Smooth muscle cell (in vitro differentiated cells): Measurements from ENCODE around the gene DUSP23. TPM values are rescaled to one million over a fixed set of nuclear protein-coding genes. Genes with fewer than 3 reads are reported as not detected.

Source experiments
- DNase-seq: peaks from one replicate; lab custom pipeline; 2025; ENCODE audit not compliant: unreplicated experiment; lab: John Stamatoyannopoulos, UW
- H2AFZ ChIP-seq: fragments of 200-600 bp; sonication (generic); 2 replicates; pipeline ENCODE4 v1.6.0; 2016; ENCODE audit warnings: antibody characterized with exemption, low read depth, mild to moderate bottlenecking
- H3F3A ChIP-seq: fragments of 200-600 bp; sonication (generic); 2 replicates; pipeline ENCODE4 v1.6.0; 2017; ENCODE audit warnings: antibody characterized with exemption, low read depth
- H3K27ac ChIP-seq: fragments of 200-600 bp; sonication (generic); 2 replicates; pipeline ENCODE4 v1.5.1; 2016; ENCODE audit warnings: low read depth, mild to moderate bottlenecking
- H3K27me3 ChIP-seq: fragments of 200-600 bp; sonication (generic); 2 replicates; pipeline ENCODE4 v1.6.1; 2016; ENCODE audit warnings: low read depth, mild to moderate bottlenecking
- H3K36me3 ChIP-seq: fragments of 200-600 bp; sonication (generic); 2 replicates; pipeline ENCODE4 v1.5.1; 2016; ENCODE audit warnings: low read depth
- H3K4me1 ChIP-seq: fragments of 200-600 bp; sonication (generic); 2 replicates; pipeline ENCODE4 v1.5.1; 2016; ENCODE audit warnings: low read depth
- H3K4me2 ChIP-seq: fragments of 200-600 bp; sonication (generic); 2 replicates; pipeline ENCODE4 v1.6.0; 2016; ENCODE audit warnings: mild to moderate bottlenecking
- H3K4me3 ChIP-seq: fragments of 200-600 bp; sonication (generic); 2 replicates; pipeline ENCODE4 v1.5.1; 2016; ENCODE audit warnings: mild to moderate bottlenecking
- H3K79me2 ChIP-seq: fragments of 200-600 bp; sonication (generic); 2 replicates; pipeline ENCODE4 v1.6.0; 2016; ENCODE audit warnings: low read depth, mild to moderate bottlenecking
- H3K9ac ChIP-seq: fragments of 200-600 bp; sonication (generic); 2 replicates; pipeline ENCODE4 v1.6.0; 2016; ENCODE audit warnings: low read depth
- H3K9me3 ChIP-seq: fragments of 200-600 bp; sonication (generic); replicated peaks from 2 replicates; pipeline ENCODE4 v1.5.1; 2016; ENCODE audit warnings: low read depth
- H4K20me1 ChIP-seq: fragments of 200-600 bp; sonication (generic); 2 replicates; pipeline ENCODE4 v1.6.0; 2016; ENCODE audit warnings: low read depth
- CTCF ChIP-seq: fragments of 200-600 bp; sonication (generic); IDR thresholded peaks from 2 replicates; pipeline ENCODE4 v1.5.1; 2017; ENCODE audit warnings: borderline replicate concordance, mild to moderate bottlenecking, antibody characterized with exemption; ENCODE audit not compliant: insufficient read depth, poor library complexity, severe bottlenecking
- WGBS: methylation state at CpG from one replicate; pipeline ENCODE4 v1.1.7; 2016; ENCODE audit warnings: low lambda C conversion rate; 5-methylcytosine and 5-hydroxymethylcytosine counted together
- polyA plus RNA-seq: library from polyadenylated mRNA; unstranded; fragments of >200 nt; fragmentation: Nextera tagmentation; extraction: Ambion mirVana; gene quantifications from 2 replicates; pipeline ENCODE4 v1.2.1, GENCODE V29; 2016
- total RNA-seq: library from RNA; depleted of rRNA; stranded (reverse); fragments of >200 nt; gene quantifications from 2 replicates; pipeline ENCODE4 v1.2.3, GENCODE V29; 2014

The DUSP23 gene
- total and polyA plus RNA-seq, 2 experiments from 2014 or later = 32.9 to 41.4 TPM

GRCh38 chr1:159751031-159751430, 29.7 kb upstream of the DUSP23 start:
- no peak overlapping the region for H2AFZ ChIP-seq
- DNase-seq = no peak
- H3K36me3 ChIP-seq = no peaks in the 10 kb centered on the region
- no peak overlapping the region for H3K4me3 ChIP-seq
- H3K4me1 ChIP-seq = no peaks in the 10 kb centered on the region
- H4K20me1 ChIP-seq = no peaks in the 10 kb centered on the region
- H3K27me3 ChIP-seq = no peaks in the 10 kb centered on the region
- H3K4me2 ChIP-seq = no peak overlapping the region
- H3K9ac ChIP-seq = no peak overlapping the region
- no peaks in the 10 kb centered on the region for H3K9me3 ChIP-seq
- no peak for TF ChIP-seq CTCF
- H3F3A ChIP-seq = no peaks in the 10 kb centered on the region
- H3K27ac ChIP-seq = no peak overlapping the region
- H3K79me2 ChIP-seq = no peaks in the 10 kb centered on the region

- no peak overlapping the region for H3K27ac ChIP-seq
- H3K4me3 ChIP-seq = no peak overlapping the region
- H3K36me3 ChIP-seq = no peaks in the 10 kb centered on the region
- no peaks in the 10 kb centered on the region for H3K27me3 ChIP-seq
- no peaks in the 10 kb centered on the region for H4K20me1 ChIP-seq
- WGBS = 67% methylated on average over 4 of the region's 4 CpGs
- TF ChIP-seq CTCF = no peak
- no peaks in the 10 kb centered on the region for H3F3A ChIP-seq
- H3K4me2 ChIP-seq = no peak overlapping the region
- DNase-seq = no peak
- no peaks in the 10 kb centered on the region for H3K9me3 ChIP-seq
- H3K9ac ChIP-seq = no peak overlapping the region
- H3K4me1 ChIP-seq = no peaks in the 10 kb centered on the region
- H3K79me2 ChIP-seq = no peaks in the 10 kb centered on the region
- no peak overlapping the region for H2AFZ ChIP-seq
Measured at GRCh38 chr1:159752135-159752580, 28.6 kb upstream of the DUSP23 start.

- no peak for DNase-seq
- Histone ChIP-seq H3K4me1 (no peaks in the 10 kb centered on the region), H3K27ac (no peak overlapping the region), H3F3A (no peaks in the 10 kb centered on the region), H2AFZ (no peak overlapping the region), H3K36me3 (no peaks in the 10 kb centered on the region), H3K9me3 (no peaks in the 10 kb centered on the region), H4K20me1 (no peaks in the 10 kb centered on the region), H3K4me3 (no peak overlapping the region), H3K79me2 (no peaks in the 10 kb centered on the region), H3K4me2 (no peak overlapping the region), H3K27me3 (no peaks in the 10 kb centered on the region), H3K9ac (no peak overlapping the region)
- WGBS = 71% methylated on average over 4 of the region's 4 CpGs
- TF ChIP-seq CTCF = no peak
Measured at GRCh38 chr1:159753386-159753785, 27.4 kb upstream of the DUSP23 start.

GRCh38 chr1:159755451-159756007, 25.2 kb upstream of the DUSP23 start:
- TF ChIP-seq CTCF = no peak
- no peaks in the 10 kb centered on the region for H3F3A ChIP-seq

More at GRCh38 chr1:159755451-159756007, 25.2 kb upstream of the DUSP23 start:
- Histone ChIP-seq H3K9me3 (no peaks in the 10 kb centered on the region), H3K36me3 (no peaks in the 10 kb centered on the region), H3K4me3 (no peak overlapping the region), H2AFZ (no peak overlapping the region), H3K4me2 (no peak overlapping the region), H3K27ac (no peak overlapping the region), H3K27me3 (no peaks in the 10 kb centered on the region), H3K4me1 (no peaks in the 10 kb centered on the region), H3K79me2 (no peaks in the 10 kb centered on the region), H4K20me1 (no peaks in the 10 kb centered on the region), H3K9ac (no peak overlapping the region)
- WGBS = 75% methylated on average over 3 of the region's 3 CpGs
- DNase-seq = no peak
